Vagina (tissue), 2 donors: ENCODE results near the gene GLYAT.

Experiments
- CTCF ChIP-seq, 3 experiments: fragments of 450-650 bp in 2 of 3; fragments of 200-600 bp in 1 of 3; sonication (generic) in 1 of 3; IDR thresholded peaks; one replicate each; pipeline ENCODE4 v1.5.1; 2017 to 2019; ENCODE audit warnings: antibody characterized with exemption in 3 of 3, mild to moderate bottlenecking in 2 of 3, moderate library complexity in 2 of 3
- POLR2AphosphoS5 ChIP-seq, 2 donors: sonication (generic); formaldehyde crosslinking; IDR thresholded peaks; one replicate each; pipeline ENCODE4 v1.9.0; 2017; ENCODE audit warnings: antibody characterized with exemption in 2 of 2, mild to moderate bottlenecking in 2 of 2, low read depth in 1 of 2; ENCODE audit not compliant: insufficient read depth in 1 of 2

- TF ChIP-seq POLR2AphosphoS5 (IDR thresholded peaks at IDR 0.05; ENCODE audit: insufficient read depth in 1 of 2, low read depth in 1 of 2) (no peak), CTCF (IDR thresholded peaks at IDR 0.05) (no peak)
These were observed 8.1 kb upstream of the GLYAT start for GRCh38 chr11:58739725-58740430.
